Measurements from ENCODE around the gene CIB4. TPM values are rescaled to one million over a fixed set of nuclear protein-coding genes. Genes with fewer than 3 reads are reported as not detected.

CIB4 gene
- total and polyA plus RNA-seq, 9 donors, result 3.9 TPM; not detected in 8

GRCh38 chr2:26583381-26583911, 57.7 kb downstream of the CIB4 start:
- Histone ChIP-seq H3K4me3 (no peak overlapping the region), H3K27ac (no peak overlapping the region), H3K9me3 (no peaks in the 10 kb centered on the region), H3K36me3 (no peaks in the 10 kb centered on the region), H3K27me3 (no peaks in the 10 kb centered on the region), H3K4me1 (ENCODE audit: insufficient read depth) (no peaks in the 10 kb centered on the region)
- TF ChIP-seq EP300 (IDR thresholded peaks at IDR 0.05) (no peak), POLR2A (IDR thresholded peaks at IDR 0.05) (no peak), CTCF (IDR thresholded peaks at IDR 0.05) (no peak)
- 68 to 71% (median 70%) methylated on average over 8 of the region's 8 CpGs for WGBS, 3 donors
- intact Hi-C loops (cut with DNase I), result no loop called here
- peak in 1 of 5 donors; percentile 18 for DNase-seq

- DNase-seq, result peak in 1 of 5 donors; percentile 5
- intact Hi-C loops (cut with DNase I), result no loop called here
- Histone ChIP-seq H3K27me3 (no peaks in the 10 kb centered on the region), H3K36me3 (no peaks in the 10 kb centered on the region), H3K4me3 (no peak overlapping the region), H3K4me1 (ENCODE audit: insufficient read depth) (no peaks in the 10 kb centered on the region), H3K27ac (no peak overlapping the region), H3K9me3 (no peaks in the 10 kb centered on the region)
- TF ChIP-seq POLR2A (IDR thresholded peaks at IDR 0.05) (no peak), CTCF (IDR thresholded peaks at IDR 0.05) (no peak), EP300 (IDR thresholded peaks at IDR 0.05) (no peak)
- 79 to 86% (median 81%) methylated on average over 5 of the region's 5 CpGs for WGBS, 3 donors
Observed at GRCh38 chr2:26582890-26583289, 58.3 kb downstream of the CIB4 start.

DNA sequence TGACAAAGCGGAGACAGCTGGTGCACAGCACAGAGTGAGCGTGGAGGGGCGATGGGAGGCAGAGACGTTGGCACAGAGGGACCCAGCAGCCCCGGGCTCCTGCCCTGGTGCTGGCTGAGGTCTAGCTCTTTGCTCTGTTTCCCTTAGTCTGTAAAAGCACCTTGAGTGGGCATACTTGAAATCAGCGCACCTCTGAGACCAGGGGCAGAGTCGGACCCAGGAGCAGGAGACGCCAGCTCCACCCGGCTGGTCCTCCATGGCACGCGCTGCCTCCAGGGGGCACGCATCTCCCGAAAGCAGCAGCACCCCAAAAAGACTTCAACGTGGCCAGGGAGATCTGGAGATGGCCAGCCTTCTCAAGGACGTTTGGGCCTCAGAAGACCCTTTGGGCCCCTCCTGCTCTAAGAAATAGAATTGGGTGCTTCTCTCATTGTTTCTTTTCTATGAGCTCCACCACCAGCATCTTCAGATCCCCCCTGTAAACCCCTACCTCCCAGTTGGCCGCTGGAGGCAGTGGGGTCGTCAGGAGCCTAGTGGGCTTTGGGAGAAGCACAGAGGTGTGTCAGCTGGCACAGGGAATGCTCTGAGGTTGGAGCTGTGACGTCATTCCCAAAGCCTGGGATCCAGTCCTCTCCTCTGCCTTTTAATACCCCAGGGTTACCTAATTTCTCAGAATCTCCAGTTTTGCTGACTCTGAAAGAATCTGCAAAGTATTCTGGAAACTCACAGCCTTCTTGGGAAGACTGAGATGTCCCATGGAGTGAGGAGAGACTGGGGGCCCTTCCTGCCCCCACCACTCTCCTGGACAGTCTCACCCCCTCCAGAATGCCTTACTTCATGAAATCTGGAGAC, 58.9 kb downstream of the CIB4 start:
- TF ChIP-seq EP300 (IDR thresholded peaks at IDR 0.05) (no peak), CTCF (IDR thresholded peaks at IDR 0.05) (no peak)
- 77 to 81% (median 78%) methylated on average over 18 of the region's 18 CpGs for WGBS, 3 donors
- H3K4me3 ChIP-seq, result no peak overlapping the region
- intact Hi-C loops (cut with DNase I), result no loop called here
- no peaks in the 10 kb centered on the region for H3K9me3 ChIP-seq
- H3K36me3 ChIP-seq, result no peaks in the 10 kb centered on the region
- no peaks in the 10 kb centered on the region for H3K4me1 ChIP-seq (ENCODE audit: insufficient read depth)
- no peaks in the 10 kb centered on the region for H3K27me3 ChIP-seq
- no peak overlapping the region for H3K27ac ChIP-seq
- DNase-seq, result peak in 1 of 5 donors; percentile 17

DNA sequence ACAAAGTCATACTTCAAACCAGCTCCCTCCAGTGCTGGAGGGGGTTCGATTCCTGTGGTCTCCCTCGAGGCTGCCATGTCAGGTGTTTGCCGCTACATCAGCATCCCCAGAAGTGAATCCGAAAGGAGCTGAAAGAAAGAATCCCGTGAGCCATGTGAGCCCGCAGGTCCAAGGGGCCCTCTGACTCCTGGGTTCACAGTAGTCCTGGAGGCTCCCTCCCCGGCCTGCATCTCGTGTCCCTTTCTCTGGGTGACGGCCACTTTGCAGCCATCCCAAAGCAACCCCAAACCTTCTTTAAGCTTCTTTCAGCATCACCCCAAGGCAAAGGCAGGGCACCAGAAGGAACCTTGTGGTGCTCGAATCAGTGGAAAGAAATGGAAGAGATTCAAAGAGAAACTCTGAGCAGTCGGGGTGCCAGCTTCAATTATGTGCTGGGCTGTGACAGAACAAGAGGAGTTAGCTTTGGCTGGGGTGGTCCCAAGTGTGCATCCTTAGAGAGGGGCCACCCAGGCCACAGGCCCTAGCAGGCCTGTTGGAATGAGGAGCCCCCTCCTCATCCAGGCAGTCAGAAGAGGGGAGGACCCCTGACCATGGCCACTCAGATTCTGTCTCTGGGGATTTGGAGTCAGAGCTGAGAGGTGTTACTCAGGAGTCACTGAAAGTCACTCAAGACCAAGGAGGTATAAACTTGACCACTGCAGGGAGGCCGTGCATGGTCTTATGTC, 59.7 kb downstream of the CIB4 start:
- H3K27me3 ChIP-seq, result no peaks in the 10 kb centered on the region
- no peak overlapping the region for H3K4me3 ChIP-seq
- no peaks in the 10 kb centered on the region for H3K4me1 ChIP-seq (ENCODE audit: insufficient read depth)
- TF ChIP-seq POLR2A (IDR thresholded peaks at IDR 0.05) (no peak), EP300 (IDR thresholded peaks at IDR 0.05) (no peak), CTCF (IDR thresholded peaks at IDR 0.05) (no peak)
- no peaks in the 10 kb centered on the region for H3K9me3 ChIP-seq
- intact Hi-C loops (cut with DNase I), result no loop called here
- no peaks in the 10 kb centered on the region for H3K36me3 ChIP-seq
- no peak overlapping the region for H3K27ac ChIP-seq
- peak in 1 of 5 donors; percentile 19 for DNase-seq
- 83 to 84% (median 84%) methylated on average over 12 of the region's 12 CpGs for WGBS, 3 donors

All from ovary (tissue), 9 donors.